Activated CD4-positive, alpha-beta T cell treated with anti-CD3 and anti-CD28 coated beads for 4 hours (primary cell): ENCODE results near the gene SOD3.

Source experiments
- DNase-seq, 2 donors: peaks; one replicate each; pipeline ENCODE4 v3.0.0-alpha.2; 2020

The SOD3 gene

GRCh38 chr4:24805566-24805965 is 10.2 kb downstream of the SOD3 start:
- DNase-seq: no peak

GRCh38 chr4:24806206-24806990 is 11.0 kb downstream of the SOD3 start:
- no peak for DNase-seq

DNA sequence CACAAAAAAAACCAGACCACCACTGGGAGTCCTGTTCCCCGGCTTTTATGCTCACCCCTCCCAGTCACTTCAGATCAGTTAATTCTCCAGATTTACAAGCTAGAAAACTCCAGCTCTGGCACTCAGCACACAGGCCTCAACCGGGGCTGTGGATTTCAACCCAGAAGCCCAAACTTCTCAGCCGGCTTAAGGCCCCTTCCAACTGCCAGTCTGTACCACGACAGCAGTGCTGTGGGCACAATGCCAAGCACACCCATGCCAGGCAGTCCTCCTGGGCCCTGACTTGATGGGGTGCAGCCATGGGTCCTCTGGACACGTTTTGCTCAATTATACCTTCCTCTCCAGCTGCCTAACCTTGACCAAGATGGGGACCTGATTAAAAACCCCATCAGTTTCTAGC is 12.2 kb downstream of the SOD3 start:
- no peak for DNase-seq

DNA sequence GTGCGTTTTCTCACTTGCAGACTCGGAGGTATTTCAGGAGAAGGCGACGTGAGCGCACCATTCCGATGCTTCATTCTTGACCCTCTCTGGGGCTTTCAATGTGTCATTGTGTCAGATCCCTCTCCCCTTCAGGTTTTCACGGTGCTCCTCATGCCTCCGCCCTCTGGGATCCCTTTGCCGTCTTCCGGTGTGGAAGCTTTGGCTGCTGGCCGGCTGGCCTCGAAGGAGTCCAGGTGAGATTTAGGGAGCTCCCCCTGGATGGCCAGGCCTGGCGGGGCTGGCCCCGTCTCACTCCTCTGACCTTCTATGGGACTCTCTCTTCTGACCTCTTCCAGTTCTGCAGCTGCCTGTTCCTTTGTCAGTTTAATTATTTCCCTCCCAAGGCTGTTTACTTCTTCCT is 12.9 kb downstream of the SOD3 start:
- no peak for DNase-seq

- DNase-seq: no peak
These were observed 13.6 kb downstream of the SOD3 start for GRCh38 chr4:24808955-24809354.

- DNase-seq: no peak
These were observed 14.0 kb downstream of the SOD3 start for GRCh38 chr4:24809376-24809775.

DNA sequence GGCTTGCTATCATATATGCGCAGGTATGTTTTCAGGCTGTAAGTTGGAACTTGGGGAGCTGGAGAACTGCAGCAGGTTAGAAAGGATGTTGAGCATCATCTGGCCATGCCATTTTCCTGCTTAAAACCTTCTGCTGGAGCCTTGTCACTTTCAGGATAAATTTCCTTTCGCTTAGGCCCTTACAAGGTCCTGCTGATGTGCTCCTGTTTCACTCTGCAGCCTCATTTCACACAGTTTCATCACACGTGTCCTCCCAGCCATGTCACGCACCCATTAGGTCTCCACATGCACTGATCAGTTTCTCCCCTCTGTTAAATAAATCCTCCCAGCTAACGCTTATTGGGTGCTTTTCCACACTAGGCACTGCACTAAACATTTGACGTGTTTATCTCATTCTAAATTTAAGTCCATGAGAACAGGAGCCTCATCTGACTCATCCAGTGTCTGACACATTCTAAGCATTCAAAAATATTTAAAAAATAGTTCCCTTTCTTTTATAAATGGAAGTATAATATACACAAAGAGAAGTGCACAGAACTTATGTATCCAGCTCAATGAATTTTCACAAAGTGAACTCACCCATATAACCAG is 14.5 kb downstream of the SOD3 start:
- no peak for DNase-seq

DNA sequence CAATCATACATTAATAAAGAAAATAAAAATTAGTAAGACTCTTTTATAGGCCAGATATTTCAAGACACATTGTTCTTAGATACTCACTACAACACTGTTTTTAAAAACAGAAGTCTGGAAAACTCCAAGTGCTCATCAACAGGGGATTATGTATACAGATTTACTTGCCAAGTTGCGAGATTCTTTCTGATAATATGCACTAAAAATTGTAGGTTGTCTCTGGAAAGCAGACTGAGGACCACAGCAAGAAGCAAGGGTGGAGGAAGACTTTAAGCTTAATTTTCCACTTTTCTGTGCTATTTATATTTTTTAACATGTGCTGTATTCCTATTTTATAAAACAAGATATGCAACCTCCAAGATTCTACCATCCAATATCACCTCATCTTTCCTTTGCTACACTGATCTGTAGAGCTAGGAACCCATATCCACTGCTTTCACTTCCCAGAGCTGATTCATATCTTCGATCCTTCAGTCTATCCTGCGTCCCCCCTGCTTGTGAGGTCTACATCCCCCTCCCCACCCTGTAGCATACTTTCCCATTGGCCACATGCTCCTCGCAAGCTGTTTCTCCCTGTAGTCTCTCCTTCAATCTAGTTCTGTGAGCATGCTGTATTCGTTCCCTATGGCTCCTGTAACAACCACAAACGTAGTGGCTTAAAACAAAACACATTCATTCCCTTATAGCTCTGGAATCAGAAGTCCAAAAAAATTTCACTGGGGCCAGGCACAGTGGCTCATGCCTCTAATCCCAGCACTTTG is 15.7 kb downstream of the SOD3 start:
- no peak for DNase-seq

DNA sequence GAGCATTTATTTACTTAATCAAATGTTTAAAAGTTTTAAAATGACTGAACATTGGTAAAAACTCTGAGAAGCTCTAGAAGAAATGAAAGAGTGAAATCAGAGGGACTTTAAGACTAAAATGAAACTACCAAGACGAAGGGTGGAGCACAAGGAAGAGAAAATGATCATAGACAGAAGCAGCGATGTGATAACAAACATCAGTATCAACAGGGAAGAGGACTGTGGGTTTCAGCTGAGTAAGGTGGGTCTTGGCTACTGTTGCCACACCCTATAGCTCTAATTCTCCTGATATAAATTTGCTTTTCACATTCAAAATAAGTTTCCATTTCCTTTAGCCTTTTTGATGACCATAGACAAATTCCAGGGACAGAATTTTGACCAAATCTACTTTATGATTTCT is 18.4 kb downstream of the SOD3 start:
- DNase-seq: no peak

DNA sequence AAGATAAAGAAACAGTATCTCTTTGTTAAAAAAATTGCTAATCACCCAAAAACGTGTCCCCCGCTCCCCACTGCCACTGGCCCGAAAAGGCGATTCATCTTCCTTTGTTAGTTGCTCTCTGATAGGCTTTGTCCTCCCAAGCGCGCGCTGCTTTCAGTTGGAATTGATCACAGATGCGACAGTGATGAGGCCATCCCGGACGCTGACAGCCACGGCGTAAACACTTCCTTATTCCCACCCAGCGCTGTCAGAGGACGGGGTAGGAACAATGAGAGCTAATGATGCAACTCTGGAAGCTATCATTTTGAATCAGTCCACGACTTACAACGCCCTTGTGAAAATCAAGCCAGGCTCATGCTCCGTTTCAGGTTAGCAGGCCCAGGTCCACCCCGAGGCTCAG is 21.4 kb downstream of the SOD3 start:
- DNase-seq: no peak

- DNase-seq: no peak
These were observed 25.2 kb downstream of the SOD3 start for GRCh38 chr4:24820541-24820940.

DNA sequence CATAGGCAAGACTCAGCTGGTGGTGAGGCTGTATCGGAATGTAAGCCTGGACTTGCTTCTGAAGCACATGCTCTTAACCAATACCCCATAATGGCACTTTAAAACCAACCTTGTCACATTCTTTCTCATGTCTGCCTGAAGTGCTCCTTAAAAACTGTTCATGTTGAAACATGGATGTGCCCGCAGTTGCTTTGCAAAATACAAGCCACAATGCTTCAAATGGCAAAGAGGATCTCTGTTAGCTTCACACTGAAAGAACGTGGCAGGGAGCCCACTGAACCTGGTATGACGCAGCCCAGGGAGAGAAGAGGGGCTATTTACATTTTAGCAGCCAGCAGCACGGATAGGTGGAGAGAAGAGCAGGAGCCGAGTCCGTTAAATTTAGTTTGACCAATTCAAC is 29.3 kb downstream of the SOD3 start:
- DNase-seq: no peak

GRCh38 chr4:24831637-24832036 is 36.3 kb downstream of the SOD3 start:
- DNase-seq: no peak

GRCh38 chr4:24835696-24836095 is 40.3 kb downstream of the SOD3 start:
- DNase-seq: no peak

DNA sequence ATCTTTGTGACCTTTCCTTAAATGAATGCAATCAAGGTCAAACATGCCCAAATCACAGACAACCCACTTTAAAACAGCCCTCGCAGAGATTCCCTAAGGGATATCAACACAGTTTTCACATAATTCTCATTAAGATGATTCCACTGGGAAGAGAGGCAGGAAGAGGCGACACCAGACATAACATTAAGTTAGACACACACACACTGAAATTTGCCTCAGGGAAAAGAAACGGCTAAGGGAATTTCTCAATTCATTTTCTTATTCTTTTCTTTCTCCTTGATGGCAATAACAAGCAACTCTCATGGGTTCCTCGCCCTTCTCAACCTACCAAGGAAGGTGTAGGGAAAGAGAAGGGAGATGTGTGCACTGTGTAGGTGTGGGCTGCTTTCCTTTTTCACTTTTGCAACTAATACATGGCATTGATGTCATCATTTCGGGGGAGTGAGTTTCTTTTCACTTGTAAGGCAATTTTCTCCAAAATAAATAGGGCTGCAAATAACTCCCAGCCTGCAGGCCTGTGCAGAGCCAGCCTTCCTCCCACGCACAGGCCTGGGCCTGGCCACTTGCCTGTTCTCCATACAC is 41.4 kb downstream of the SOD3 start:
- DNase-seq: no peak

DNA sequence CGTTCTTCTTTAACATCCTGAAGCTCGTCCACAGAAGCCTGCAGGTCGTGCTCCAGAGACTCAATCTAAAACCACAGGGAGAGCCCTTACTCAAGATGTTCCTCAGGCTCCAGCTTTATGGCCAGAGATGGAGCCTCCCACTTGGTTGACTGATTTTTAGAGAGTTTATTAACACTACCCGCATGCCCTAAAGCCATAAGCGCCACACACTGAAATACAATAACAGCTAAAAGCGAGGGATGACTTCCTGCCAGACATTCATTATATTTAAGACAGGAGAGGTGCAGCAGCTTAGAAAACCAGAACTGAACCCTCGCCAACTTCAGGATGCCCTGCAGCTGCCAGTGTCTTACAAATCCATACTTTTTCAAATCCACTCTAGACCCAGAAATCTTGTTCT is 42.0 kb downstream of the SOD3 start:
- no peak for DNase-seq

DNA sequence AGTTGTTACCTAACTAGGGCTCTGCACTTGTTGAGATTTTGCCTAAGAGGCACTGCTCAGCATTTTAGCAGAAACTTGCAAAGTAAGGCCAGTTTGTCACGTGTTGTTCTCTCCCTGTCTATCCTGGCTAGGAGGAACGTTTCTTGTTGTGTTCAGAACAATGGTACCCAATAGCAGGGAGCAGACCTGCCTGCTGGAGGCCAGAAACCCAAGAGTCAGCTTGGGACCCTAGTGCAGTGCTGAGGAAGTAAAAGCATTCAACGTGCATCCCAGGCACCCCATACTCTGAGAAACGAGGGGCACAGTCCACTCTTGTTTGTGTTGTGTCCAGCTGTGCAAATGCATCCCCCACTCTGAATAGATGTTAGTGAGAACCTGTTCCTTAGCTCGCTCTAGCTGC is 42.4 kb downstream of the SOD3 start:
- no peak for DNase-seq

DNA sequence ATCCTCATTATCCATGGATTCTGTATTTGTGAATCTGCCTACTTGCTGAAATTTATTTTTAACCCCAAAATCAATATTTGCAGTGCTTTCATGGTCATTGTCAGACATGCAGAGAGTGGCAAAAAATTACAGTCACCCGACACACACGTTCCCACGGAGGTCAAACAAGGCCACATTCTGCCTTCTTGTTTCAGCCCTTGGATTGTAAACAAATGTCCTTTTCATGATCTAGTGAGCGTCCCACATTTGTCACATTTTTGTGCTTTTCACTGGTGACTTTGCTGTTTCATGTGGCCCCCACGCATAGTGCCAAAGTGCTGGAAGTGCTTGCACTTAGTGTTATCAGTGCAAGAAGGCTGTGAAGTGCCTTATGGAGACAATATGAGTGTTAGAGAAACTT is 45.0 kb downstream of the SOD3 start:
- no peak for DNase-seq

DNA sequence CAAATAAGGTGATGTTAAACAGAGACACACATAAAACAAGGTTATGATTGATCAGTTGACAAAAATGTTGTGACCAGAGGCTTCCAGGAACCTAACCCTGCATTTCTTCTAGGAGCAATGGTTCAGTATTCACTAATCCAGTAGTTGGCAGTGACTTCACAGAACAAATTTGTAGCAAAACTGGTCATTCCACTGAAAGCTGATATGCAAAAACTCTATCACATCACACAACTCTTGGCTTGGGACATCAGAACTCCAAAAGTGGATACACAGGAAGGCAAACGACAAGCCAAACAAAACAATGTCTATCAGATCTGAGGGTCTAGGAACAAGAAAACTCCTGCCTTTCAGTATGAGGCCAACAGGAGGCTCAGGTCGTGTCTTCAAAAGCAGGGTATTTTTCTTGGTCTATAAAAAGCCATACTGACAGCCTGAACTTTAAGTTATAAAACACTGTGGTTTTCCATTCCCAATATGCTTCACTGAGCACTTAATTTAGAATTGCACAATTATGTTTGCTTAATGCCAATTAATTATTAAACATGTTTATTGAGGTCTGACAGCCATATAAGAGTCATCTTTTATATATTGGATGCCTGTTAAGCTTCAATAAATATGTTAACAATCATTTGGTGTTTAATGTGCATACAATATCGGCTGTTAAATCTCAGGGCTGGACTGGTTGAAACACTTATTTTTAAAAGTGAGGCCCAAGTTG is 45.6 kb downstream of the SOD3 start:
- no peak for DNase-seq

- no peak for DNase-seq
These were observed 47.0 kb downstream of the SOD3 start for GRCh38 chr4:24842356-24842755.

DNA sequence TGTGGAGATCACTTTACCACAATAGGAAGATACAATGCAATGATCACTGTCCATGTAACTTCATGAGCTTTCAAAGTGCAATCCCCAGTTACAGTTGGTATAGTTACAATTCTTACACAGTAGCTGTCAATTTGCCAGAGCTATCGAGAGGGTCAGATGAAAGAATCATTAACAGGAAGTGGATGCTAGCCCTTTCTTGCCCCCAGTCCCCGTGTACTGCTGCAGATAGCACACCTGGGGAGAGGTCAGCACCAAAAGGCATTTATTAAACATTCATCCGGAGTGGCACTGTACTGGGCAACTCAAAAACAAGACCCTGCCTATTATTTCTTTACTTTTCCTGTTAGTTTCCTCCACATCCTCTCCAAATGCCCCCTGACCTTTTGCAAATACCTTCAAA is 47.7 kb downstream of the SOD3 start:
- DNase-seq: no peak

GRCh38 chr4:24845132-24845531 is 49.8 kb downstream of the SOD3 start:
- DNase-seq: no peak

DNA sequence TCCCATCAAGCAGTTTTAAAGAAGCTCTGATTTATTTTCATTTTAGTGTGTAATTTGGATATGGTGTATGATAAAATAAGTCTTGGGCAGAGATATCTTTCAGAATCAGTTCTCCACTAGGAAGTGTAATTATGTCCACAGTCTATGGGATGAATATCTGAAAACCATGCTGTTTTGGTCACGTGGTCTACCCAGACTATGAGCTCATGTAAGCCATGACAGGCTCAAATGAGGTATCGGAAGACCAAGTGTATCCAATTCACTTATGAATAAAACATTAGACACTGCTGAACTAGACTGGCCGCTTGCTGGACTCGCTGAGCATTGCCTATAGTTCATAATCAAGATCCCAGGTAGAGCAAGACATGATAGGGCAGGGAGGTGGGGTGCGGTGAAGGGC is 50.5 kb downstream of the SOD3 start:
- no peak for DNase-seq
